ENCODE measurements around the gene MAMDC4. TPM values are rescaled to one million over a fixed set of nuclear protein-coding genes. Genes with fewer than 3 reads are reported as not detected.

The MAMDC4 gene
- total RNA-seq, 2 experiments from 2014 or later = 11.7 to 14.2 TPM

- Histone ChIP-seq H3K9me3 (ENCODE audit: low read length) (peaks cover 19% of the 10 kb centered on the region), H3K4me1 (ENCODE audit: insufficient read depth, low read length, poor library complexity, severe bottlenecking) (no peaks in the 10 kb centered on the region), H3K9me2 (ENCODE audit: insufficient read depth, low read length) (no peaks in the 10 kb centered on the region), H3K36me3 (ENCODE audit: insufficient read depth, low read length) (no peaks in the 10 kb centered on the region), H3K4me2 (ENCODE audit: low read length) (no peak overlapping the region), H3K4me3 (ENCODE audit: low read depth, low read length, poor library complexity, severe bottlenecking) (no peak overlapping the region), H3K27ac (ENCODE audit: low read depth, low read length, poor library complexity, severe bottlenecking) (no peak overlapping the region), H3K79me2 (ENCODE audit: insufficient read depth, low read depth, low read length) (no peaks in the 10 kb centered on the region), H2AFZ (ENCODE audit: low read length) (no peak overlapping the region), H4K20me1 (ENCODE audit: insufficient read depth, low read length) (no peaks in the 10 kb centered on the region)
- DNase-seq (ENCODE audit: low spot score) = no peak
- CTCF ChIA-PET (ENCODE audit: unreplicated experiment) = no interaction called here
- TF ChIP-seq EZH2phosphoT487 (IDR thresholded peaks at IDR 0.05; ENCODE audit: borderline replicate concordance, low read depth, low read length) = no peak
- no peak for TF ChIP-seq CTCF (conservative IDR thresholded peaks at IDR 0.05; ENCODE audit: low read length)
- POLR2A ChIA-PET = no interaction called here
- BruUV-seq (replicated peaks) = no TSS peak
- intact Hi-C loops (cut with micrococcal nuclease; ENCODE audit: unreplicated experiment) = no loop called here
These were observed 23.0 kb downstream of the MAMDC4 start for GRCh38 chr9:136875155-136875554.

GRCh38 chr9:136876476-136876875, 24.3 kb downstream of the MAMDC4 start:
- no TSS peak for BruUV-seq (replicated peaks)

More at GRCh38 chr9:136876476-136876875, 24.3 kb downstream of the MAMDC4 start:
- Histone ChIP-seq H3K9me3 (ENCODE audit: low read length) (peaks cover 14% of the 10 kb centered on the region), H3K4me1 (ENCODE audit: insufficient read depth, low read length, poor library complexity, severe bottlenecking) (no peaks in the 10 kb centered on the region), H3K27ac (ENCODE audit: low read depth, low read length, poor library complexity, severe bottlenecking) (no peak overlapping the region), H3K4me3 (ENCODE audit: low read depth, low read length, poor library complexity, severe bottlenecking) (no peak overlapping the region), H3K36me3 (ENCODE audit: insufficient read depth, low read length) (no peaks in the 10 kb centered on the region), H2AFZ (ENCODE audit: low read length) (no peak overlapping the region), H3K4me2 (ENCODE audit: low read length) (no peak overlapping the region), H4K20me1 (ENCODE audit: insufficient read depth, low read length) (no peaks in the 10 kb centered on the region), H3K9me2 (ENCODE audit: insufficient read depth, low read length) (no peaks in the 10 kb centered on the region), H3K79me2 (ENCODE audit: insufficient read depth, low read depth, low read length) (no peaks in the 10 kb centered on the region)
- POLR2A ChIA-PET = interaction anchor here (0.7 kb wide), 1 partner anchor 13 kb away, joined by 3 read pairs; no protein-coding TSS in a partner anchor
- no peak for DNase-seq (ENCODE audit: low spot score)
- CTCF ChIA-PET (ENCODE audit: unreplicated experiment) = no interaction called here
- TF ChIP-seq EZH2phosphoT487 (IDR thresholded peaks at IDR 0.05; ENCODE audit: borderline replicate concordance, low read depth, low read length) = no peak
- TF ChIP-seq CTCF (conservative IDR thresholded peaks at IDR 0.05; ENCODE audit: low read length) = no peak
- intact Hi-C loops (cut with micrococcal nuclease; ENCODE audit: unreplicated experiment) = no loop called here
